Measurements from ENCODE around the gene SLC27A6.
"Not testable (repeated sequence)": the region's sequence is repeated elsewhere in the genome, so short reads cannot be mapped to it uniquely, and the experiment has no call there.

Gene SLC27A6

GRCh38 chr5:129003232-129003631, 37.9 kb downstream of the SLC27A6 start:
- DNase-seq = peak; percentile 3

GRCh38 chr5:129014185-129014584, 48.9 kb downstream of the SLC27A6 start:
- no peak for DNase-seq

- no peak for DNase-seq
Measured at GRCh38 chr5:129018837-129019236, 53.5 kb downstream of the SLC27A6 start.

DNA sequence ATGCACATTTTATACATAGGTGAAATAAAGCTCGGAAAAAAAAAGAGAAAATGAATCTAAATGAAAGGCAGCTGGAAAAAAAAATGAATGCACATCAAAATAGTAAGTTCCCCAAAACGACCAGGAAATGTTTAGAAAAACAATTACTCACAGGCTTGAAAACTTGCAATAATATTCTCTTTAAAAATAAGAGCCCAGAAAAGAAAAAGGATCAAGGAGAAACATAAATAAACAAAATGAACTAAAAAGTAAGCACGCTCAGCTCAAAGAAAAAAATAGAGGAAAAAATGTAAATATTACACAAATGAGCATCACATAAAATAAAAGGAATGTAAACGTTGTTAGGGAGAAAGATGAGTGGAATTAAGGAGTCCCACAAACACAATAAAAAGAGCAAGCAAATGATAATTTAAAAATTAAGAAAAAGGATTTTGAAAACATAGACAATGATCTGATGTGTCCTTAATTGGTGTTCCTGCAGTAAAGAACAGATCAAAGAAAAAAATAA, 54.2 kb downstream of the SLC27A6 start:
- no peak for DNase-seq

DNA sequence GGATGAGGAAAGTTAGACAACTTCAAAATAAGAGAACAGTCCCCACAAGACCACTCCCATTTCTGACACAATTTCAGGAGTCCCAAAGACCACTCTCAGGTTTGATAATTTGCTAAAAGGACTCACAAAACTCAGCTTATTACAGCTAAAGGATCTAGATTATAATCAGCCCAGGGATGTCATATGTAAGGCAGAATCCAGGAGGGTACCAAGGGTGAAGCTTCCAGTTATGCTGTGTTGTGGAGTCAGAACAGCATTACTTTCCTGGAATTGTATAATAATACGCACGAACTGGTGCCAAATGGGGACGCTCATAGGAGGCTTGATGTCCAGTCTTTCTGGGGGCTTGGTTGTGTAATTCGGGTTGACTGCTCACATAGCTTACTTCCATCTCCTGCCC, 55.4 kb downstream of the SLC27A6 start:
- no peak for DNase-seq

DNA sequence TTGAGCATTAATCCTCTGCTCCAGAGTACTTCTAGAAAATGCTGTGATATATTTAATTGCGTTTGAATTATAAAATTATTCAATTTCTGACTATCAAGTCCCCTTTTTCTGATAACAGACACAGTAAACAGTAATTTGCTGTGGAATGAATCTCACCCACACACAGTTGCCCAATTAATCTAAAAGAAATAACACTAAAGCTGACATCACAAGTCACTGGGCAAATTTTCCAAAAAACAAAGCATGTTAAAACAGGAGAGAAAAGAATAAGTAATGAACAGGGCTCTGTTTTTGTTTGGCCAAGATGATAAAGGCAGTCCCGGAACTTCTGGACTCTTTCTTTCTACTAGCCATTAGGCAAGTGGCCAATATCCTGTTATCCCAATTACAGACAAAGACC, 56.5 kb downstream of the SLC27A6 start:
- DNase-seq = no peak

GRCh38 chr5:129022599-129022998, 57.3 kb downstream of the SLC27A6 start:
- no peak for DNase-seq

DNA sequence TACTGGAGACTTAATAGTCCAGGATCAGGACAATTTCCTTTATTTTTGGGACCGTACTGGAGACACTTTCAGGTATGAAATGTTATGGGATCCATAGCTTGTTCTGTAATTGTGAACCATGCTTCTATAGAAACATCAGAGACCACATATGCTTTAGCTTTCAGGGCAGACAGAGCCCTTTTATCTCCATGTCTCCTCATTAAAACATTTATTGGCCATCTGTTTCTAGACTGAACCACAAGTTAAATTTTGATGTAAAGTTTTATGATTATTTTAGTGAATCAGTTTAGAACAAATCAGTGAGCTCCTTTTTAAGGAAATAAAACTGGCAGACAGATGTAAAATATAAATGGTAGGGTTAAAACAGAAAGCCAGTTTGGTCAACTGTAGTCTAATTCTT, 62.0 kb downstream of the SLC27A6 start:
- no peak for DNase-seq

GRCh38 chr5:129031886-129032683, 66.8 kb downstream of the SLC27A6 start:
- DNase-seq = no peak

GRCh38 chr5:129036257-129036656, 71.0 kb downstream of the SLC27A6 start:
- DNase-seq = not testable (repeated sequence)

DNA sequence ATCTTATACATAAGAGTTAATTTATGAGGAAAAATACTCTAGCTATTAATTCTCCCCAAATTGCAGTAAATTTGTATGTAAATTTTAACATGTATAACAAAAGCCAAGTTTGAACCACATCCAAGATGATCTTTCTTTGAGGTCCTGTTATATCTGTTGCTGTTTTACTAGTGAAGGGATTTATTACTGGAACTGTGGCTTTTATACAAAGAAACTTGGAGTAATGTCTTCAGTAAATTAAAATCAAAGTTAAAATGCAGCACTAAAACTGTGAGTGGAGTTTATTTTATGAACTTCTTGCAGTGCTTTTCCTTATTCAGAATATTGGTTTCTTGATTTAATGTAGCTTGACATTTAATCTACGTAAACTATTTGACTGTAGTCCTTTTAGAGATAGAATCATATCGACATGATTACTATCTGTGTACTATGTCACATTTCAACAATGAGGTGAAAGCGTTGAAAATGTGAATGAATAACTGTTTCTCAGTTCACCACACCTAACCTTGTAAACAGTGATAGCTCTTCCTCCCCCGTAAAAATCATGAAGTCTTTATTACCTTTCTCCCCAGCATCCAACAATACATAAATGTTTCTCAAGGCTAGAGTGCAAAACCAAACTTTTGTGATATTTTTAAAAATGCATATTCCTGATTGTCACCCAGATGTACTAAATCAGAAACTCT, 76.1 kb downstream of the SLC27A6 start:
- DNase-seq = no peak

DNA sequence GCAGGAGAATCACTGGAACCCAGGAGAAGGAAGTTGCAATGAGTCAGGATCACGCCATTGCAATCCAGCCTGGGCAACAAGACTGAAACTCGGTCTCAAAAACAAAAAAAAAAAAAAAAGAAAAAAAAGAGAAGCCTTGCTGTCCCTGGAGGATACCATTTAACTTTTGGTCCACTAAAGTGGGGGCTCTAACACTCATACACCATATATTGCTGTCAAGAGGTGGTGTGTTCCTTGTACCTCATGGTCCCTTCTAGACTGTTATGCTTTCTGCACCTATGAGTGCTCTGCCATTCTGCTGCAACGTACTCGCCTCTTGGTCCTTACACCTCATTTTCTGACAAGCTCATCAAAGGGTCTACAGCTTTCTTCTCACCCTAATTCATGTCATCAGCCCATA, 77.0 kb downstream of the SLC27A6 start:
- DNase-seq = no peak

GRCh38 chr5:129043894-129044293, 78.6 kb downstream of the SLC27A6 start:
- no peak for DNase-seq

DNA sequence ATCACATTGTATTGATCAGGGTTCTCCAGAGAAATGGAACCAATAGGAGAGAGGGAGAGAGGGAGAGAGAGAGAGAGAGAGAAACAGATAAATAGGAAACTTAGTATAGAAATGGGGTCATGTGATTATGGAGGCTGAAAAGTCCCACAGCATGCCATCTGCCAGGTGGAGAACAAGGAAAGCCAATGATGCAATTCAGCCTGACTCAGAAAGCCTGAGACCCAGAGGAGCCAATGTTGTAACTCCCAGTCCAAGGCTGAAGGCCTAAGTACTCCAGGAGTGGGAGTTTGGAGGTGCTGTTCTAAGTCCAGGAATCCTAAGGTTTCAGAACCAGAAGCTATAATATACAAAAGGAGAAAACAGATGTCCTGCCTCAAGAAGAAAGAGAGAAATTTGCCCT, 80.9 kb downstream of the SLC27A6 start:
- DNase-seq = no peak

GRCh38 chr5:129048509-129048908, 83.2 kb downstream of the SLC27A6 start:
- no peak for DNase-seq

GRCh38 chr5:129049126-129049799, 84.0 kb downstream of the SLC27A6 start:
- DNase-seq = no peak

DNA sequence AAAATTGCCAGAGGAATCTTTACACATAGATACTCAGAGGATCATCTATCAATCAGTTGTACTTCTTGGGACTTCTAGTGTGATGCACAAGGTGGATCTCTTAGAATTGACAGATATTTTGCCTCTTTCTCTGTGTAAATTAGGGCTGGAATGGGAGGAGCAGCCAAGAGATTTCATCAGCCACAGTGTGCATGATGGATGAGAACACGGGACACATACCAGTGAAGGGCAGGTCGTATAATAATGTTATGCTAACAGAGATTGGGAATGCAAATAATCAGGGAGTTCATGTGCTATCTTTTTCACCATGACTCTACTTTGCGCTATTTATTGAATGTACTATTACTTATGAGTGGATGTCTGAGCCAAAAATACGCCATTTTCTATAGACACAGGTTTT, 86.0 kb downstream of the SLC27A6 start:
- no peak for DNase-seq

DNA sequence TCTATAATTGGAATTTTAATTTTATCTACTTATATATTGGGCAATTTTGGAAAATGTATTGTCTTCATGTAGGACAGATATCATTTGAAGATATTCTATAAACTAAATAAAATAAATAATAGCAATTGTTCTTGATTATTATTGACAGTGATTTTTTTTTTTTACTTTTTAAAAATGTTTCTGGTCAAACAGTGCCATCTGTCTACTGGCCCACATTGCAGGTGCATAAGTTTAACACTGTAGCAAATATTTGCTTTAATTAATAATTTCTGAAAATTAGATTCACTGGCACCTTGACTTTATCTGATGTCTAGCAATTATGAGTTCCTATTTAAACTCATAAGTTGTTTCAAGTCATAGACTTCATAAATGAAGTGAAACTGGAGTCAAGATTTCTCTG, 88.2 kb downstream of the SLC27A6 start:
- DNase-seq = no peak

- no peak for DNase-seq
Measured at GRCh38 chr5:129057329-129057728, 92.0 kb downstream of the SLC27A6 start.

- DNase-seq = no peak
Measured at GRCh38 chr5:129061849-129062248, 96.6 kb downstream of the SLC27A6 start.

DNA sequence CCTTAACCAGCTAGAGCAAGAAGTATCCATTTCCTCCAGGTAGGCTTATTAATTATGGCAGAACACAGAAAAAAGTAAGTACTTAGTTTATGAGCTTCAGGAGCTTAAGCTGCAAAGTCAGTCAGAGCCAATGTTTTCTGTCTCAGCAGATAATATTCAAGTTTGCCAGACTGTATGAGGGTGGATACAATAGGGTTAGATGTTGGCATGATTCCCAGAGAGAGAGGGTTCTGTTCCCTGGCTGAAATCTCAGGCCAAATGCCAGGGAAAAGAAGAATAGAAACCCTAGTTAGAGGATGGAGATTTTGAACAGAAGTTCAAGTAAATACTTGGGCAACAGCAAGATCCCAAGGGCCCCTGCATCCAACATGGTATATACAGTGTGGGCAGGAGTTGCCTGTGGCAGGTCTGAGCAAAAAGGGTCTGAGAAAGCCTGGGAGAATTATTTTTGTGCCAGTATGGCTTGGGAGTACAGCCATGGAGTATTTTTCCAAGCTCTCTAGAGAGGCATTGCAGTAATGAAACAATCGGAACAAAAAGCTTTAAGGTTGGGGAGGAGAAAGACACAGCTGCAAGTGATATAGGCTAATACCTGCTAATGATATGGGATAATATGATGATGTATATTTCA, 98.3 kb downstream of the SLC27A6 start:
- DNase-seq = peak; percentile 60

DNA sequence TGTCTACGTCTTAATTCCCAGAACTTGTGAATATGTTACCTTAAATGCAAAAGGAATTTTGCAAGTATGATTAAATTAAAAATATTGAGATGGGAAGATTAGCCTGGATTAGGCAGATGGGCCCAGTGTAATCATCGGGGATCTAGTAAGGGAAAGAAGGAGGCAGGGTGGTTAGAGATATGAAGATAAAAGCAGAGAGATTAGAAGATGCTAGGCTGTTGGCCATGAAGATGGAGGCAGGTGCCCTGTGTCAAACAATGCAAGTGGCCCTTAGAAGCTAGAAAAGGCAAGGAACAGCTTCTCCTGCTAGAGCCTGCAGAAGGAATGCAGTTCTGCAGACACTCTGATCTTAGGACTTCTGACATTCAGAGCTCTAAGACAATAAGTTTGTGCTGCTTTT, 100.4 kb downstream of the SLC27A6 start:
- peak; percentile 84 for DNase-seq

GRCh38 chr5:129067745-129068144, 102.5 kb downstream of the SLC27A6 start:
- DNase-seq = no peak

All from NCI-H82 (cell line).